Heart right ventricle (tissue), 16 donors: Measurements from ENCODE around the gene CADM1. TPM values are rescaled to one million over a fixed set of nuclear protein-coding genes. Genes with fewer than 3 reads are reported as not detected.

Experiments
- ATAC-seq, 8 donors: fragments of 200-7000 bp; cut with Tn5 transposase; one replicate each; pipeline ENCODE4 v1.9.1; 2020; ENCODE audit warnings: mild to moderate bottlenecking in 8 of 8, moderate library complexity in 8 of 8, moderate number of reproducible peaks in 1 of 8
- DNase-seq, 2 donors: peaks; one replicate each; pipeline ENCODE4 v3.0.0-alpha.2; 2020
- H3K27ac ChIP-seq, 10 donors: fragments of 200-600 bp; sonication (generic) in 2 of 10; one replicate each; pipeline versions ENCODE4 v1.5.0 to v1.8.0; 2020 to 2022; ENCODE audit warnings: mild to moderate bottlenecking in 3 of 10
- H3K27me3 ChIP-seq, 7 donors: fragments of 200-600 bp; one replicate each; pipeline ENCODE4 v1.8.0; 2021 to 2022; ENCODE audit warnings: mild to moderate bottlenecking in 2 of 7
- H3K36me3 ChIP-seq, 9 donors: fragments of 200-600 bp; sonication (generic) in 1 of 9; one replicate each; pipeline versions ENCODE4 v1.5.0 to v1.8.0; 2020 to 2022; ENCODE audit warnings: mild to moderate bottlenecking in 2 of 9
- H3K4me1 ChIP-seq, 9 donors: fragments of 200-600 bp; sonication (generic) in 1 of 9; one replicate each; pipeline versions ENCODE4 v1.5.0 to v1.8.0; 2020 to 2022; ENCODE audit warnings: mild to moderate bottlenecking in 4 of 9
- H3K4me3 ChIP-seq, 10 donors: fragments of 200-600 bp; sonication (generic) in 2 of 10; one replicate each; pipeline versions ENCODE4 v1.5.0 to v1.8.0; 2020 to 2022; ENCODE audit warnings: mild to moderate bottlenecking in 7 of 10, moderate library complexity in 2 of 10
- H3K9me3 ChIP-seq, 11 donors: fragments of 200-600 bp in 10 of 11; sonication (generic) in 2 of 11; one replicate each; pipeline versions ENCODE4 v1.5.0 to v1.8.0; 2013 to 2022; ENCODE audit warnings: mild to moderate bottlenecking in 2 of 11, control low read depth in 1 of 11, moderate library complexity in 1 of 11
- CTCF ChIP-seq, 9 donors: fragments of 200-600 bp; sonication (generic) in 2 of 9; IDR thresholded peaks; one replicate each; pipeline versions ENCODE4 v1.5.0 to v1.8.0; 2021 to 2022; ENCODE audit warnings: antibody characterized with exemption in 9 of 9, mild to moderate bottlenecking in 5 of 9, moderate library complexity in 1 of 9
- WGBS, 2 donors: extraction: QIAGEN DNeasy Blood & Tissue Kit; methylation state at CpG; one replicate each; pipeline ENCODE4 v1.1.7; 2013; ENCODE audit warnings: inconsistent platforms in 1 of 2; 5-methylcytosine and 5-hydroxymethylcytosine counted together
- intact Hi-C, 10 donors: fragments of 100-400 bp; cut with DNase I; formaldehyde crosslinking; loops; one replicate each; pipeline versions ENCODE4 v1.11.1 to v1.14.2; 2022
- polyA plus RNA-seq, 2 donors: library from polyadenylated mRNA; stranded (reverse); fragments of 200-250 nt; gene quantifications; one replicate each; pipeline ENCODE4 v1.2.3, GENCODE V29; 2013
- total RNA-seq, 10 donors: library from RNA; stranded (reverse); fragmentation: NEBNext Ultra II Directional in 3 of 10; extraction: Animal tissue kit (Norgen Biotek cat#: 25700) in 3 of 10; gene quantifications; one replicate each; pipeline versions ENCODE4 v1.2.1 to v1.2.4, GENCODE V29; 2021 to 2023
- donor health status: Arrhythmogenic right ventricular cardiomyopathy.
- donor health status: ischemic (EF 13 %, LVEDD 7.1; RV severe dilation, severe dysfunction).
- donor health status: healthy with polysubstance abuse.
- donor health status: DM: no; HTN: yes; CAD: no.
- donor health status: DM: no; HTN: no; CAD: no.
- donor health status: ischemic (EF 25% LVEDD 6.9; RV normal size, moderate dysfunction).
- donor health status: ischemic (EF 25% LVEDD 5.7; RV mildly dilated, moderate dysfunction).
- donor health status: healthy.
- donor health status: DM: yes; HTN: yes; CAD: no.
- donor health status: Ischemic cardiomyopathy.
- donor health status: ischemic (EF 35%, LVEDD 5.7; RV mildly dilated, moderate dysfunction).
- donor health status: nonischemic (EF 11% LVEDD 7.7; RV severe dilation, severe dysfunction).
- donor health status: DM: yes; HTN: yes; CAD: no.
- donor health status: PGD.
- donor health status: ischemic (EF 29% LVEDD 5.4; RV normal size, mild dysfunction).
- donor health status: nonischemic (EF 23%, LVEDD 6.1; RV moderate dilation, normal function).

The CADM1 gene
- total and polyA plus RNA-seq, 12 donors: 10.2 to 83.0 (median 41.4) TPM

- no peak for TF ChIP-seq CTCF (IDR thresholded peaks at IDR 0.05)
- peak in 1 of 2 donors; percentile 11 for DNase-seq
- Histone ChIP-seq H3K27ac (no peak overlapping the region), H3K4me1 (peaks cover 0 to 23% (median 3%) of the 10 kb centered on the region in 9 donors), H3K4me3 (no peak overlapping the region), H3K9me3 (peaks cover 0 to 5% (median 0%) of the 10 kb centered on the region in 11 donors), H3K36me3 (no peaks in the 10 kb centered on the region), H3K27me3 (no peaks in the 10 kb centered on the region)
- WGBS, 2 donors: 93 to 94% methylated on average over 5 of the region's 5 CpGs
- ATAC-seq: no peak
- intact Hi-C loops: loop anchor here in 1 of 10 donors (10.0 kb wide), 1 partner anchor 138 kb away; the partner anchor contains the start of gene CADM1
These were observed 137.4 kb downstream of the CADM1 start for GRCh38 chr11:115366826-115367225.

- Histone ChIP-seq H3K27me3 (no peaks in the 10 kb centered on the region), H3K4me1 (peaks cover 0 to 31% (median 3%) of the 10 kb centered on the region in 9 donors), H3K27ac (peak overlapping the region in 1 of 10 donors; percentile 38), H3K36me3 (no peaks in the 10 kb centered on the region), H3K9me3 (peaks cover 0 to 5% (median 0%) of the 10 kb centered on the region in 11 donors), H3K4me3 (no peak overlapping the region)
- ATAC-seq: peak in 1 of 8 donors; percentile 52
- intact Hi-C loops: loop anchor here in 1 of 10 donors (10.0 kb wide), 1 partner anchor 139 kb away; the partner anchor contains the start of gene CADM1
- no peak for TF ChIP-seq CTCF (IDR thresholded peaks at IDR 0.05)
- WGBS, 2 donors: 44 to 63% methylated on average over 4 of the region's 4 CpGs
- no peak for DNase-seq
These were observed 138.3 kb downstream of the CADM1 start for GRCh38 chr11:115365907-115366306.

- peak overlapping the region in 3 of 10 donors; percentile 18 to 34 (median 19) for H3K27ac ChIP-seq
These were observed 139.3 kb downstream of the CADM1 start for GRCh38 chr11:115364896-115365295.

GRCh38 chr11:115363921-115364320 lies 140.3 kb downstream of the CADM1 start:
- Histone ChIP-seq H3K27ac (peak overlapping the region in 3 of 10 donors; percentile 6 to 39 (median 32)), H3K27me3 (no peaks in the 10 kb centered on the region), H3K9me3 (no peaks in the 10 kb centered on the region), H3K4me3 (no peak overlapping the region), H3K4me1 (peaks cover 0 to 31% (median 3%) of the 10 kb centered on the region in 9 donors), H3K36me3 (no peaks in the 10 kb centered on the region)
- TF ChIP-seq CTCF (IDR thresholded peaks at IDR 0.05): no peak
- ATAC-seq (no peak), DNase-seq (no peak)
- intact Hi-C loops: loop anchor here in 1 of 10 donors (10.0 kb wide), 1 partner anchor 141 kb away; the partner anchor contains the start of gene CADM1
- 87 to 88% methylated on average over 3 of the region's 3 CpGs for WGBS, 2 donors

More at GRCh38 chr11:115364896-115365295, 139.3 kb downstream of the CADM1 start:
- DNase-seq (no peak), ATAC-seq (peak in 3 of 8 donors; percentile 55 to 70 (median 58))
- H3K4me1 ChIP-seq: peaks cover 0 to 31% (median 3%) of the 10 kb centered on the region in 9 donors
- H3K36me3 ChIP-seq: no peaks in the 10 kb centered on the region
- TF ChIP-seq CTCF (IDR thresholded peaks at IDR 0.05): no peak
- no peaks in the 10 kb centered on the region for H3K9me3 ChIP-seq
- H3K4me3 ChIP-seq: no peak overlapping the region
- no peaks in the 10 kb centered on the region for H3K27me3 ChIP-seq
- intact Hi-C loops: loop anchor here in 1 of 10 donors (10.0 kb wide), 1 partner anchor 140 kb away; the partner anchor contains the start of gene CADM1
- 73 to 77% methylated on average over 3 of the region's 3 CpGs for WGBS, 2 donors
